IPS-NIHi11 (cell line): ENCODE measurements around the gene G6PC2.
"Not testable (repeated sequence)": the region's sequence is repeated elsewhere in the genome, so short reads cannot be mapped to it uniquely, and the experiment has no call there.

Source experiments
- DNase-seq: peaks from one replicate; pipeline ENCODE4 v3.0.0; 2012; ENCODE audit warnings: mixed read lengths, low spot score

The G6PC2 gene

GRCh38 chr2:168901003-168901402 is at the start of gene G6PC2:
Gene G6PC2 (plus strand): TSS chr2:168901291. CDS start chr2:168901332, 41 bp downstream.
- no peak for DNase-seq

- no peak for DNase-seq
These were observed 49.3 kb upstream of the G6PC2 start for GRCh38 chr2:168851674-168852320.

GRCh38 chr2:168852481-168852880 is 48.6 kb upstream of the G6PC2 start:
- DNase-seq, result no peak

GRCh38 chr2:168853471-168853870 is 47.6 kb upstream of the G6PC2 start:
- DNase-seq, result no peak

GRCh38 chr2:168854651-168855050 is 46.4 kb upstream of the G6PC2 start:
- no peak for DNase-seq

- no peak for DNase-seq
These were observed 45.5 kb upstream of the G6PC2 start for GRCh38 chr2:168855601-168856000.

- no peak for DNase-seq
These were observed 42.9 kb upstream of the G6PC2 start for GRCh38 chr2:168858146-168858545.

GRCh38 chr2:168867164-168867563 is 33.9 kb upstream of the G6PC2 start:
- DNase-seq, result not testable (repeated sequence)

- DNase-seq, result not testable (repeated sequence)
These were observed 30.7 kb upstream of the G6PC2 start for GRCh38 chr2:168870369-168870768.

GRCh38 chr2:168870824-168871223 is 30.3 kb upstream of the G6PC2 start:
- not testable (repeated sequence) for DNase-seq

GRCh38 chr2:168874368-168875054 is 26.6 kb upstream of the G6PC2 start:
- no peak for DNase-seq

- DNase-seq, result not testable (repeated sequence)
These were observed 18.9 kb upstream of the G6PC2 start for GRCh38 chr2:168882163-168882562.

GRCh38 chr2:168884975-168885374 is 16.1 kb upstream of the G6PC2 start:
- DNase-seq, result no peak

GRCh38 chr2:168889635-168890005 is 11.5 kb upstream of the G6PC2 start:
- DNase-seq, result no peak

- DNase-seq, result peak; percentile 97
These were observed 10.9 kb upstream of the G6PC2 start, which contains the start of gene SPC25 for GRCh38 chr2:168890006-168890782. Gene SPC25 (minus strand): TSS chr2:168890430. CDS start chr2:168889519, 911 bp downstream.

GRCh38 chr2:168892327-168892726 is 8.8 kb upstream of the G6PC2 start:
- no peak for DNase-seq

GRCh38 chr2:168894101-168894500 is 7.0 kb upstream of the G6PC2 start:
- no peak for DNase-seq

GRCh38 chr2:168894720-168895119 is 6.4 kb upstream of the G6PC2 start:
- DNase-seq, result no peak

- no peak for DNase-seq
These were observed 5.3 kb upstream of the G6PC2 start for GRCh38 chr2:168895771-168896170.

GRCh38 chr2:168896783-168897182 is 4.3 kb upstream of the G6PC2 start:
- DNase-seq, result no peak

GRCh38 chr2:168897449-168897848 is 3.6 kb upstream of the G6PC2 start:
- no peak for DNase-seq

- DNase-seq, result no peak
These were observed 2.8 kb downstream of the G6PC2 start for GRCh38 chr2:168903888-168904287.

- no peak for DNase-seq
These were observed 3.3 kb downstream of the G6PC2 start for GRCh38 chr2:168904358-168904757.
